ENCODE data around the gene ENAM. TPM values are rescaled to one million over a fixed set of nuclear protein-coding genes. Genes with fewer than 3 reads are reported as not detected.
"Not testable (repeated sequence)": the region's sequence is repeated elsewhere in the genome, so short reads cannot be mapped to it uniquely, and the experiment has no call there.

Gene ENAM
- total and polyA plus RNA-seq, 4 donors = 0.19 TPM; not detected in 3

GRCh38 chr4:70661309-70661922, 32.9 kb downstream of the ENAM start:
- ATAC-seq (ENCODE audit: low FRiP score); H3K9me3 ChIP-seq (ENCODE audit: control insufficient read depth, low read length); H3K36me3 ChIP-seq (ENCODE audit: control insufficient read depth in 1 of 2, insufficient read depth in 2 of 2, low read length in 1 of 2); H3K27me3 ChIP-seq (ENCODE audit: control insufficient read depth in 1 of 2, insufficient read depth in 2 of 2, low read length in 1 of 2); H3K4me1 ChIP-seq (ENCODE audit: control insufficient read depth in 1 of 2, insufficient read depth in 2 of 2, low read length in 2 of 2); H3K27ac ChIP-seq (ENCODE audit: low read depth in 1 of 2, low read length in 2 of 2); intact Hi-C loops (cut with DNase I); DNase-seq; H3K4me3 ChIP-seq (ENCODE audit: low read length in 2 of 2): not testable (repeated sequence)
- WGBS, 2 donors = 91 to 95% methylated on average over 5 of the region's 5 CpGs

GRCh38 chr4:70666369-70666768, 37.8 kb downstream of the ENAM start, which contains the start of gene JCHAIN:
JCHAIN (minus strand) TSS chr4:70666508; CDS start chr4:70666490, 18 bp downstream.
- Histone ChIP-seq H3K9me3 (ENCODE audit: control insufficient read depth, low read length) (no peaks in the 10 kb centered on the region), H3K4me1 (ENCODE audit: control insufficient read depth in 1 of 2, insufficient read depth in 2 of 2, low read length in 2 of 2) (no peaks in the 10 kb centered on the region), H3K27ac (ENCODE audit: low read depth in 1 of 2, low read length in 2 of 2) (no peak within 1 kb of the TSS), H3K4me3 (ENCODE audit: low read length in 2 of 2) (no peak within 1 kb of the TSS), H3K36me3 (ENCODE audit: control insufficient read depth in 1 of 2, insufficient read depth in 2 of 2, low read length in 1 of 2) (no peaks in the 10 kb centered on the region), H3K27me3 (ENCODE audit: control insufficient read depth in 1 of 2, insufficient read depth in 2 of 2, low read length in 1 of 2) (no peaks in the 10 kb centered on the region)
- DNase-seq = no peak
- intact Hi-C loops (cut with DNase I) = no loop called here
- WGBS, 2 donors = 82 to 86% methylated on average over 1 of the region's 1 CpG
- ATAC-seq (ENCODE audit: low FRiP score) = no peak

DNA sequence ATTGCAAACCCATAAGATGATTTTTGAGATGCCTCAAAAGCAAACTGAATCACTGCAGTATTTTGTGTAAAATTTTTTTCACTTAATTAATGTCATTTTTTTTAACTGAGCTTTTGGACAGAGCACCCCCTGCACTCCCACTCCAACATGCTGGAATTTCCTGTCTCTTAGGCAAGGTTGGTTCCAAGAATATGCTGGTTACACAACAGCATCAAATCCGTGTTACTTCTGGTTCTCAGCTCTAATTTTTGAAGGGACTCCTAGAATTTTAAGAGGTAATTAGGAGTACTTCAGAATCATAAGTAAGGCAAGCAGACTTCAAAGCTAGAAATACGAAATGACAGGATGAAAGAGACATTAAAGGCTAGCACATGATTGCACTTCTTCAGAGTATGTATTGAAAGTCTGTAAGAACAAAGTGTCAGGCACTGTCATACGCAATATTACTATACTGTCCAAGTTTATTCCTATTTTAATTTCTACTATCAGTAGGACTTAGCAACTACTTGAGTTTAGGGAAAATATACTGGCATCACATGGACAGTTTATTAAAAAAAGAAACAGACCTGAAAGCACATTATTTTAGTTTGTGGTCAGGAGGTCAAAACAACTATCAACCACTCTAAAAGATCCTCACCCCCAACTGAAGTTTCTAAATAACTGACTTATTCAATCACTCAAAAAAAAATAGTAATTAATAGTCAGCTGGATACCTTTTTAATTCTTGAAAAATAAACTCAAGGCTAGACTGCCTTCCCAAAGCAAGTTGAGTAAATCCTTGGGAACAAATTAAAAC, 39.4 kb downstream of the ENAM start:
- no peak for ATAC-seq (ENCODE audit: low FRiP score)
- Histone ChIP-seq H3K27ac (ENCODE audit: low read depth in 1 of 2, low read length in 2 of 2) (no peak overlapping the region), H3K27me3 (ENCODE audit: control insufficient read depth in 1 of 2, insufficient read depth in 2 of 2, low read length in 1 of 2) (no peaks in the 10 kb centered on the region), H3K4me3 (ENCODE audit: low read length in 2 of 2) (no peak overlapping the region), H3K9me3 (ENCODE audit: control insufficient read depth, low read length) (no peaks in the 10 kb centered on the region), H3K4me1 (ENCODE audit: control insufficient read depth in 1 of 2, insufficient read depth in 2 of 2, low read length in 2 of 2) (no peaks in the 10 kb centered on the region), H3K36me3 (ENCODE audit: control insufficient read depth in 1 of 2, insufficient read depth in 2 of 2, low read length in 1 of 2) (no peaks in the 10 kb centered on the region)
- DNase-seq = no peak
- intact Hi-C loops (cut with DNase I) = no loop called here
- 37 to 49% methylated on average over 3 of the region's 3 CpGs for WGBS, 2 donors

DNA sequence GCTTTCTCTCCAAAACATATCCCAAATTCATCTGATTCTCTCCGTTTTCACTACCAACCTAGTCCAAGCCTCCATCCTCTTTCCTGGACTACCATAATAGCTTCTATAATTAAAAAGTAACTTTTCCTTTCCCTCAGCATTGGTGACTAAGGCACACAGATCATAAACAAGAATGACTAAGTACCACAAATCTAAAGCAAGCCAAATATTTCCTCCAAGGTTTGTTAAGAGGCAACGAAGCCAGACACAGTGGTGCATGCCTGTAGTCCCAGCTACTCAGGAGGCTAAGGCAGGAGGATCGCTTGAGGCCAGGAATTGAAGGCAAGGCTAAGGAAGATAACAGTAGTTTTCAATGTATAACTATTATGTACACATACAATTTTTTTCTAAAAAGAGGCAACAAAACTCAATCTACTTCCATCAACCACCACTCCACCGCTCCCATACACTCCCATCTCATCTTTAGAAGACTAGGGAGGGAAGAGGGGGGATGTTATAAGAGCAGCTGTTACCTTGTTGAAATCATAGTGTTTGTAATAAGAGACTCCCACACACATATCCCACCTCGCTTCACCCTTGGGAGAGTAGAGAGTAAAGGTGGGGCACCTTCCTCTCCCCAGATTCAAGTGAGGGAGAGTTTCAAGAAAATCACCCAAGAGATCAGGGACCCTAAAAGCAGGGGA, 41.9 kb downstream of the ENAM start:
- Histone ChIP-seq H3K9me3 (ENCODE audit: control insufficient read depth, low read length) (no peaks in the 10 kb centered on the region), H3K36me3 (ENCODE audit: control insufficient read depth in 1 of 2, insufficient read depth in 2 of 2, low read length in 1 of 2) (no peaks in the 10 kb centered on the region), H3K4me1 (ENCODE audit: control insufficient read depth in 1 of 2, insufficient read depth in 2 of 2, low read length in 2 of 2) (no peaks in the 10 kb centered on the region), H3K4me3 (ENCODE audit: low read length in 2 of 2) (no peak overlapping the region), H3K27ac (ENCODE audit: low read depth in 1 of 2, low read length in 2 of 2) (no peak overlapping the region), H3K27me3 (ENCODE audit: control insufficient read depth in 1 of 2, insufficient read depth in 2 of 2, low read length in 1 of 2) (no peaks in the 10 kb centered on the region)
- intact Hi-C loops (cut with DNase I) = no loop called here
- no peak for ATAC-seq (ENCODE audit: low FRiP score)
- WGBS, 2 donors = 75 to 81% methylated on average over 5 of the region's 5 CpGs
- DNase-seq = no peak

DNA sequence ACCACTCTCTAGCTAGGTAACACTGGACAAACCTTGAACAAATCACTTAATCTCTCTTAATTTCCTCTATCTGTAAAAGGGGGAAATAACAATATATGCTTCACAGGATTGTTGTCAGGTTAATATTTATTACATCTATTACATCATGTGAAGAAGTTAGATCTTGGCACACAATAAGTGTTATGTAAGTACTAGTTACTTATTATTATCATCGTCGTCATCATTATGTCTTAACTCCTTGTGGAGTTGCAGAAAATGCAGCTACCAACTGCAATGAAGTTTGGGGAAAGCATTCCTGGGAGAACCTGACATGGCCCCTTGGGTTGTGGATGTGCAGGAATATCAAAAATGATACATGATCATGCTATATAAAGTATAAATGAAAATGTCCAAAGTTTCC, 42.5 kb downstream of the ENAM start:
- H3K27ac ChIP-seq (ENCODE audit: low read depth in 1 of 2, low read length in 2 of 2) = no peak overlapping the region
- H3K9me3 ChIP-seq (ENCODE audit: control insufficient read depth, low read length) = no peaks in the 10 kb centered on the region
- H3K4me1 ChIP-seq (ENCODE audit: control insufficient read depth in 1 of 2, insufficient read depth in 2 of 2, low read length in 2 of 2) = no peaks in the 10 kb centered on the region
- H3K4me3 ChIP-seq (ENCODE audit: low read length in 2 of 2) = no peak overlapping the region
- no peaks in the 10 kb centered on the region for H3K36me3 ChIP-seq (ENCODE audit: control insufficient read depth in 1 of 2, insufficient read depth in 2 of 2, low read length in 1 of 2)
- intact Hi-C loops (cut with DNase I) = no loop called here
- no peaks in the 10 kb centered on the region for H3K27me3 ChIP-seq (ENCODE audit: control insufficient read depth in 1 of 2, insufficient read depth in 2 of 2, low read length in 1 of 2)
- 66 to 74% methylated on average over 2 of the region's 2 CpGs for WGBS, 2 donors
- ATAC-seq (ENCODE audit: low FRiP score) (no peak), DNase-seq (no peak)

DNA sequence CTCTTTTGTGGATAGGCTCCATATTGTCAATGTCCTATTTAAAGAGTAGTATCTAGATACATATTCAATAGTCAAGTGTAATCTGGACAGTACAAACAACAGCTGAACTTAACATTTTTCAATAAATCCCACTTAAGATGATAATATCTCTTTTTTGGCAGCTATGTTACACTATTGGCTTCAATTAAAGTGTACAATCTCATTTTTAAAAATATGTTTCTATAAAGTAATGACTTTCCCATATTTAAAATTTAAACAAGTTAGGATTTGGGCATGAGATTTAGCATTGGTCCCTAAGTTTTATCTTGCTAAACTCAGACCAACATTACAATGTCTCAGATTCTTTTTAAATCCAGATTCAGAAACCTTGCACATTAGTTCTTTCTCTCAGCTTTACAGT, 45.6 kb downstream of the ENAM start:
- Histone ChIP-seq H3K4me1 (ENCODE audit: control insufficient read depth in 1 of 2, insufficient read depth in 2 of 2, low read length in 2 of 2) (no peaks in the 10 kb centered on the region), H3K9me3 (ENCODE audit: control insufficient read depth, low read length) (no peaks in the 10 kb centered on the region), H3K36me3 (ENCODE audit: control insufficient read depth in 1 of 2, insufficient read depth in 2 of 2, low read length in 1 of 2) (no peaks in the 10 kb centered on the region), H3K27ac (ENCODE audit: low read depth in 1 of 2, low read length in 2 of 2) (no peak overlapping the region), H3K4me3 (ENCODE audit: low read length in 2 of 2) (no peak overlapping the region), H3K27me3 (ENCODE audit: control insufficient read depth in 1 of 2, insufficient read depth in 2 of 2, low read length in 1 of 2) (no peaks in the 10 kb centered on the region)
- DNase-seq = no peak
- intact Hi-C loops (cut with DNase I) = no loop called here
- ATAC-seq (ENCODE audit: low FRiP score) = no peak

DNA sequence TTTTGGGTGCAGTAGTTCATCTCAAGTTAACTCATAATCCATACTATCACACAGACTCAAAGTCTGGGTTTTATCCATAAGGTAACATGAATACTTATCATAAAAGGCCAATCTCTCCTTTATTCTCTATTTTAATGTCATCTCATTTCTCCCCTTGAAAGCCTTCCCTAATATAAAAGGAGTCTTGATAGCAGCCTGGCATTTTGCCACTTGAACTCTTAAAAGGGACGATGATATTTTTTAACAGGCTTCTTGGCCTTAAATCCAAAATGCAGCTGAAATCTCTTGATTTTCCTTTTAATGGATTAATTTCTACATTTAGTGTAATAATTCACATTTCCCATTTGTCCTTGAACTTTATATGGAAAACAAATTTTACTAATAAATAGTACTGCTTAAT, 46.2 kb downstream of the ENAM start:
- WGBS, 2 donors = 14 to 18% methylated on average over 1 of the region's 1 CpG
- DNase-seq = no peak
- H3K27ac ChIP-seq (ENCODE audit: low read depth in 1 of 2, low read length in 2 of 2) = no peak overlapping the region
- no peaks in the 10 kb centered on the region for H3K36me3 ChIP-seq (ENCODE audit: control insufficient read depth in 1 of 2, insufficient read depth in 2 of 2, low read length in 1 of 2)
- no peak overlapping the region for H3K4me3 ChIP-seq (ENCODE audit: low read length in 2 of 2)
- no peaks in the 10 kb centered on the region for H3K27me3 ChIP-seq (ENCODE audit: control insufficient read depth in 1 of 2, insufficient read depth in 2 of 2, low read length in 1 of 2)
- no peak for ATAC-seq (ENCODE audit: low FRiP score)
- no peaks in the 10 kb centered on the region for H3K9me3 ChIP-seq (ENCODE audit: control insufficient read depth, low read length)
- H3K4me1 ChIP-seq (ENCODE audit: control insufficient read depth in 1 of 2, insufficient read depth in 2 of 2, low read length in 2 of 2) = no peaks in the 10 kb centered on the region
- intact Hi-C loops (cut with DNase I) = no loop called here

DNA sequence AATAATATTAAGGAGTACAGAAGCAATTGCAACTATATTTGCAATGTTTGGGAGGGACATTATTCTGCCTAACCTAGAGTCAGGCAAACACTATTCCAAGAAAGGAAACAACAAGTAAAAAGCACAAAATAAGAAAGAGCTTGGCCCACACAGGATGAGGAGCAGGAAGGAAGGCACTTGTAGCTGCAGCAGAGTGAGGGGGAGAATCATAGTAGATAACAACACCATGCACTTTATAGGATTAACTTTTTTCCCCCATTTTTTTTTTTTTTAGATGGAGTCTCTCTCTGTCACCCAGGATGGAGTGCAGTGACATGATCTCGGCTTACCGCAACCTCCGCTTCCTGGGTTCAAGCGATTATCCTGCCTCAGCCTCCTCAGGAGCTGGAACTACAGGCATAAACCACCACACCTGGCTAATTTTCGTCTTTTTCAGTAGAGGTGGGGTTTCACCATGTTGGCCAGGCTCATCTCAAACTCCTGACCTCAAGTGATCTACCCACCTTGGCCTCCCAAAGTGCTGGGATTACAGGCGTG, 48.1 kb downstream of the ENAM start:
- Histone ChIP-seq H3K9me3 (ENCODE audit: control insufficient read depth, low read length) (no peaks in the 10 kb centered on the region), H3K27ac (ENCODE audit: low read depth in 1 of 2, low read length in 2 of 2) (no peak overlapping the region), H3K4me3 (ENCODE audit: low read length in 2 of 2) (no peak overlapping the region), H3K4me1 (ENCODE audit: control insufficient read depth in 1 of 2, insufficient read depth in 2 of 2, low read length in 2 of 2) (no peaks in the 10 kb centered on the region), H3K27me3 (ENCODE audit: control insufficient read depth in 1 of 2, insufficient read depth in 2 of 2, low read length in 1 of 2) (no peaks in the 10 kb centered on the region), H3K36me3 (ENCODE audit: control insufficient read depth in 1 of 2, insufficient read depth in 2 of 2, low read length in 1 of 2) (no peaks in the 10 kb centered on the region)
- 94 to 95% methylated on average over 6 of the region's 6 CpGs for WGBS, 2 donors
- intact Hi-C loops (cut with DNase I) = no loop called here
- DNase-seq = no peak
- ATAC-seq (ENCODE audit: low FRiP score) = no peak
